ENCODE measurements around the gene SIM2. TPM values are rescaled to one million over a fixed set of nuclear protein-coding genes. Genes with fewer than 3 reads are reported as not detected.

The SIM2 gene
- total RNA-seq, 1 donor from 2014 or later: 0.47 TPM

DNA sequence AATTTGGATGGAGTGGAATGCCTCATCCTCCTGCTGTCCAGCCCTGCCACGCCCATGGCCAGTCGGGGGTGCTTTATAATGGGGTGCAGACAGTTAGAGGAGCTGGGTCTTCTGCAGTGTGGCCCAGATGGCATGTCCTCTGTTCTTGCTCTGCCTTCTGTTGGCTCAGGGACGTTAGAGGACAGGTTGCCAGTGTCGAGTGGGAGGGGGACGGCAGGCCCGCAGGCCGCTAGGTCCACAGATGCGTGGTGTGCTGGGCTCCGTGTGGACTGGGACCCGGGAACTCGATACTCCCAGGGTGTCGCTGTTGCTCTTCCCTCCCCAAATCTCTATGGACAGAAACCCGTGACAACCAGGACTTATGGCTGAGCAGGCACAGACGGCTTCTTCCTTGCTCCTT lies 33.3 kb downstream of the SIM2 start:
- Mint-ChIP-seq H3K27ac (no peak overlapping the region), H3K4me3 (no peak overlapping the region), H3K9me3 (no peaks in the 10 kb centered on the region), H3K4me1 (ENCODE audit: low read depth) (no peaks in the 10 kb centered on the region), H3K36me3 (ENCODE audit: low read depth) (no peaks in the 10 kb centered on the region), H3K27me3 (ENCODE audit: insufficient read depth) (peaks cover 4% of the 10 kb centered on the region)
- DNase-seq (ENCODE audit: low spot score): no peak
- intact Hi-C loops (cut with micrococcal nuclease): no loop called here

DNA sequence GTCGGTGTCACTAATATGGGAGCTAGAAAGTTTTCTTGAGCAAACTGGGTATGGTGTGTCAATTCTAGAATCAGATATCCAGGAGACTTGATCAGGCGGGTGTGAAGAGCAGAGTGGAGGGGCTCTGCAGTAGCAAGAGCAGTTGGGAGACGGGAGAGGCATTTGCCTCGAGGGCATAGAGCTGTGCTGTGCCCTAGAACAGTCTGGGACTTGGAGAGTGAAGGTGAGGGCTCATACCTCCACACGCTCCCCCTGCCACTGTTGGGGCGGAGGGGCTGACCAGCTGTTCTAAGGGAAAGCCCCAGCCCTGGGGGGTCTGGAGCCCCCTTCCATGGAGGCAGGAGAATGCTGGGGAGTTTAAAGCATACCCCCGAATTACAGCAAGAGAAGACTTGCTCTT lies 33.8 kb downstream of the SIM2 start:
- no peak for DNase-seq (ENCODE audit: low spot score)
- no peaks in the 10 kb centered on the region for H3K36me3 Mint-ChIP-seq (ENCODE audit: low read depth)
- H3K27me3 Mint-ChIP-seq (ENCODE audit: insufficient read depth): peaks cover 2% of the 10 kb centered on the region
- intact Hi-C loops (cut with micrococcal nuclease): no loop called here
- H3K4me1 Mint-ChIP-seq (ENCODE audit: low read depth): no peaks in the 10 kb centered on the region
- H3K9me3 Mint-ChIP-seq: no peaks in the 10 kb centered on the region
- no peak overlapping the region for H3K4me3 Mint-ChIP-seq
- no peak overlapping the region for H3K27ac Mint-ChIP-seq

DNA sequence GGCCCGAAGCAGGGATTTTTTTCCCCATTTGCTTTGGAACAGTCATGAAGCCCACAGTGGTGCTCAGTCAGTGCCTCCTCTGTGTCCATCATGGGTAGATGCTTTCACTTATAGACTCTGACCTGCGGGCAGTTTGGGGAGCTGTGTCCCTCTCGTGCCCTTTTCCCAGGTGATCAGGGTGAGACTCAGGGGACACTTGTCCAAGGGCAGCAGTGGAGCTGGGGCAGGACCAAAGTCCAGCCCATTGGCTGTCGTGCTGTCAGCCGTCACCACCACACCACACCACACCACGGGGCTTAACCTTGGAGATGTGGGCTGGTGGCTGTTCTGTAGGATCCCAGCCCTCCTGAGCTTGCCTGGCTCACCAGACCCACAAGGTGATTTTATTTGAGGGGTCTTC lies 34.9 kb downstream of the SIM2 start:
- DNase-seq (ENCODE audit: low spot score): no peak
- intact Hi-C loops (cut with micrococcal nuclease): no loop called here
- Mint-ChIP-seq H3K9me3 (no peaks in the 10 kb centered on the region), H3K4me1 (ENCODE audit: low read depth) (no peaks in the 10 kb centered on the region), H3K27ac (no peak overlapping the region), H3K36me3 (ENCODE audit: low read depth) (no peaks in the 10 kb centered on the region), H3K27me3 (ENCODE audit: insufficient read depth) (peaks cover 2% of the 10 kb centered on the region), H3K4me3 (no peak overlapping the region)

DNA sequence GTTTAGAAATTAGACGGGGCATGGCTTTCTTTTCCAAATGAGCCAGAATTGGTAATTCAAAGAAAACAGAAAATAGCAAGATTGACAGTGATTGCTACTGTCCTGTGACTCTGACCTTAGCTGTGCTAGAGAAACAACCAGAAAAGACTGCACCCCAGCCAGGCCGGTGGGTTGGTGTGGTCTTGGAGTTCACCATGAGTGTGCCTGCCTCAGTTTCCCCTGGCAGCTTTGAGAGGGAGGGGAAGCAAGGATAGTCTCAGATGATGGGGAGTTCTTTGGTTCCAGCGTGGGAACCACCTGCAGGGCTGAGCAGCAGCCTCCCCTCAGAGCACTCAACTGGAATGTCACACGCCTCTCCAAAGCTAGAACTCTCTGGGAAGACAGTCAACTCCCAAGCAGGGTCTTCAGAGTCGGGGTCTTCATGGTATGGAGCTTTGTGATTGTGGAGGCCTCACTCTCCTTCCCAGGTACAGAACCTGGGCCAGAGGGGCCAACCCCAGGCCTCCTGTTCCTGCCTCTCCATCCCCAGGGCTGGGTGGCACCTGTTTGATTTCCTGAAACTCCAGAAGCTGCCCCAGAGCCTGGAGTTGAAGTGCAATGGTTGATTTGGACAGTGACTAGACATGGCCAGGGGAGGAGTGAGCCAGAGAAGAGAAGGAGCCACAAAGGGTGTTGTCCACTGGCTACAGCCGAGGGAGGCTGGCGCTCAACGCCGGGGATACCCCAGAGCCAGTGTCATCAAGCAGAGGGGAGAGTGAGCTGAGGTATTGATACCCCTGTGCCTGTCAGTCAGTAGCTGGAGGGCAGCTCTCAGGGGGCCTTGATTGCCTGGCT lies 35.7 kb downstream of the SIM2 start:
- Mint-ChIP-seq H3K36me3 (ENCODE audit: low read depth) (no peaks in the 10 kb centered on the region), H3K4me3 (no peak overlapping the region), H3K9me3 (no peaks in the 10 kb centered on the region), H3K4me1 (ENCODE audit: low read depth) (no peaks in the 10 kb centered on the region), H3K27ac (no peak overlapping the region), H3K27me3 (ENCODE audit: insufficient read depth) (peaks cover 2% of the 10 kb centered on the region)
- intact Hi-C loops (cut with micrococcal nuclease): no loop called here
- DNase-seq (ENCODE audit: low spot score): no peak

DNA sequence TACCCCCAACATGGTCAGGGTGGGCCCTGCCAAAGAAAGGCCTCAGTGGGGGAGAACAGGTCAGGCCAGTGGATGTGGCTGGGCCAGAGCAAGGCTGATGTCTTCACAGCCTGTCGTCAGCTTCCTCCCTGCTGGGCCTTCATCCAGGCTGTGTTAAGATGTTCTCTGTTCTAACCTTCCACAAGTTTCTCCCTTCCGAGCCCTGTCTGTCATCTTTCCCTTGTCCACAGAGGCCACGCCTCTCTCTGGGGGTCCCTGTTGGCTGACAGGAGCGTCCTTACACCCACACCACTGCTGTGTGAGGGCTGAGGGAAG lies 36.2 kb downstream of the SIM2 start:
- H3K27ac Mint-ChIP-seq: no peak overlapping the region
- DNase-seq (ENCODE audit: low spot score): no peak
- H3K4me3 Mint-ChIP-seq: no peak overlapping the region
- H3K36me3 Mint-ChIP-seq (ENCODE audit: low read depth): no peaks in the 10 kb centered on the region
- intact Hi-C loops (cut with micrococcal nuclease): no loop called here
- H3K4me1 Mint-ChIP-seq (ENCODE audit: low read depth): no peaks in the 10 kb centered on the region
- no peaks in the 10 kb centered on the region for H3K9me3 Mint-ChIP-seq
- peaks cover 2% of the 10 kb centered on the region for H3K27me3 Mint-ChIP-seq (ENCODE audit: insufficient read depth)

DNA sequence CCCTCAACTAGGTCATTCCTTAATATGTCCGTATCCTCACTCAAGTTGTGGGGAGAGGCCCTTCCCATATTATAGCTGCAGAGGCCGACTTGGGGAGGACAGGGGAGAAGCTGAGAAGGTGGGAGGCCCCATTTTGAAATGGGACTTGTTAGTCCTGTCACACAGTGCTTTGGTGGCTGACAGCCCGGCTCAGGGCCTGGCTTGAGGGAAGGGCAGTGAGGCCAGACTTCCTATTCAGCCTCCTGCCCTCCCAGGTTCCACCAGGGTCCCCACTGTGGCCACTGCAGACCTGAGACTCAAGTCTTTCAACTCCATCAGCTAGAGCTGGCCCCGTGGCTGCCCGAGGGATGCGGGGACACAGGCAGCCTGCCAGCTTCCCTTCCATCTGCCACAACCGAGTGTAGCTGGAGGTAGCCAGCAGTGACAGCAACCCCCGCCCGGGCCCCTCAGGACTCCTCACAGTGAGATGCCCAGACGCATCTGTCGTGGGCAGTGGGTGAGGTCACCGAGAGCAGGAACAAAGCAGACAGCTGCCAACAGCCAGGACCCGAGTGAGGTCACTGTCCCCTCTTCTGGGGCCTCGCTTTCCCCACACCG lies 36.9 kb downstream of the SIM2 start:
- Mint-ChIP-seq H3K9me3 (no peaks in the 10 kb centered on the region), H3K4me3 (no peak overlapping the region), H3K4me1 (ENCODE audit: low read depth) (no peaks in the 10 kb centered on the region), H3K36me3 (ENCODE audit: low read depth) (no peaks in the 10 kb centered on the region), H3K27me3 (ENCODE audit: insufficient read depth) (peaks cover 2% of the 10 kb centered on the region), H3K27ac (no peak overlapping the region)
- intact Hi-C loops (cut with micrococcal nuclease): no loop called here
- DNase-seq (ENCODE audit: low spot score): no peak

DNA sequence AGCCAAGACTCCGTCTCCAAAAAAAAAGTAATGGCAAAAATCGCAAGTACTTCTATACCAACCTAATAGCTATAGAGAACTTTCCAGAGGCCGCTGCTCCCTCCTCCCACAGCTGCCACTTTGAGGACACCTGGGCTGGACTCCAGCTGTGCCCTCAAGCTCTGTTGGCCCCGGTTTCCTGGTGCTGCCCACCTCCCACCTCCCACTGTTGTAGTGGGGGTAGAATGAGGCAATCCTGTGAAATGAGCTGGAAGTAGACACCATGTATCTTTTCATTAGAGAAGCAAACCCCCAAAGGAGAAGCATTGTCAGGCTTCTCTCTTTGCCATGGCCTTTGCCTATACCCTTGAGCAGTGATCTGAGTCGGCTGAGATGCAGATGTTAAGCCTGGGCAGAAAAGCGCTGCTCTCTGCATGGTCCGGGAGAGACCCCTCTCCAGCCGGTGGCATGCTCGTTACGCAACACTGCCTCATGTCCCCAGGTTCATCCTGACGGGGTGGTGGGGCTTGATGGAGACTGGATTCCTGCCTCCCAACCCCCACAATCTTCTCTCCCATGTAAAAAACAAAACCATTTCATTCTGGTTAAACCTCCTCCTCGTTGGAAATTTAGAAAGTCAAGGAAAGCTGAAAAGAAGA lies 39.7 kb downstream of the SIM2 start:
- Mint-ChIP-seq H3K4me1 (ENCODE audit: low read depth) (no peaks in the 10 kb centered on the region), H3K27ac (no peak overlapping the region), H3K4me3 (no peak overlapping the region), H3K27me3 (ENCODE audit: insufficient read depth) (peaks cover 6% of the 10 kb centered on the region), H3K36me3 (ENCODE audit: low read depth) (no peaks in the 10 kb centered on the region), H3K9me3 (no peaks in the 10 kb centered on the region)
- intact Hi-C loops (cut with micrococcal nuclease): no loop called here
- DNase-seq (ENCODE audit: low spot score): no peak

DNA sequence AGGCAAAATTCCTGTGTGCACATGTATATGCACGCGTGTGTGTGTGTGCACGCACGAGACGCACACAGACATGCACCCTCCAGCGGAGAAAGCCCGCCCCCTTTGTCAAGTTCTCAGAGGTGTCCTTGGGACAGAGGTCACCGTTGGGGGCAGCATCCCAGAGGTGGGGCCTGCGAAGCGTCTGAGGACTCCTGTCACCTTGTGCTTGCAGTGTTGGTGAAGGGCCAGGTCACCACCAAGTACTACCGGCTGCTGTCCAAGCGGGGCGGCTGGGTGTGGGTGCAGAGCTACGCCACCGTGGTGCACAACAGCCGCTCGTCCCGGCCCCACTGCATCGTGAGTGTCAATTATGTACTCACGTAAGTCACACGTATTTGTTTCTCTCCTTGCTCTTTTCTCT lies 42.6 kb downstream of the SIM2 start:
- Mint-ChIP-seq H3K36me3 (ENCODE audit: low read depth) (no peaks in the 10 kb centered on the region), H3K4me3 (no peak overlapping the region), H3K4me1 (ENCODE audit: low read depth) (peaks cover 3% of the 10 kb centered on the region), H3K27ac (no peak overlapping the region), H3K9me3 (no peaks in the 10 kb centered on the region), H3K27me3 (ENCODE audit: insufficient read depth) (peaks cover 24% of the 10 kb centered on the region)
- DNase-seq (ENCODE audit: low spot score): no peak
- intact Hi-C loops (cut with micrococcal nuclease): no loop called here

DNA sequence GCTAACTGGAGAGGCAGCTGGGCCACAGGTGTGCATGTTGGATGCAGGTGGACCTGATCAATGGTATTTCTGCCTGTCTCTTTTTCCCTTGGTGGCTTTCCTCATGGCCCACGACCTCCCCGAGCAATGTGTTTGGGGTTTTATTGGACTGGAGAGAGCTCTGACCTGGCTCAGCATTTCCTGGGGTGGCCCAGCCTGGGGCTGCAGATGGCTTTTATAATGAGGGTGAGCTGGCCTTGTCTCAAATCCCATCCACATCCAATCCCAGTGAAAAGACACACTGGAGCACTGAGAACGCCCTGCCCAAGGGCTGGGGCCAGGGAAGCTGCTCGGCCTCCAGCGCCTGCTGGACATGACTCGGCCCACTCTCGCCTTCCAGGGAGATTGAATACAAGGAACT lies 44.1 kb downstream of the SIM2 start:
- no peaks in the 10 kb centered on the region for H3K9me3 Mint-ChIP-seq
- peaks cover 32% of the 10 kb centered on the region for H3K27me3 Mint-ChIP-seq (ENCODE audit: insufficient read depth)
- peaks cover 5% of the 10 kb centered on the region for H3K4me1 Mint-ChIP-seq (ENCODE audit: low read depth)

DNA sequence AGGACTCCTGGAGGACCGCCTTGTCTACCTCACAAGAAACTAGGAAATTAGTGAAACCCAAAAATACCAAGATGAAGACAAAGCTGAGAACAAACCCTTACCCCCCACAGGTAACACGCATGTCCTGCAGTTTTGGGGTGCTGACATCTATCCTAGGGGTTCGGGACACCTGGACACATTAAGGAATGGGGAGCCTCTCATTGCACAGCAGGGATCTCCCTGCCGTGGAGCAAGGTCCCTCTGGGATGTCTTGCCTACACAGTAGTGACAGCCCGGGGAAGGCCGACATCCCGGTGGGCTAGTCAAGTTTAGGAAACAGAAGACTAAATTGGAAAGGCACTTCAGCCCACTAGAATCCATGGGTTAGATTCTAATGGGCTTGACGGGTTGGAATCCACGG lies 44.5 kb downstream of the SIM2 start:
- DNase-seq (ENCODE audit: low spot score): no peak
- H3K27me3 Mint-ChIP-seq (ENCODE audit: insufficient read depth): peaks cover 34% of the 10 kb centered on the region
- H3K27ac Mint-ChIP-seq: no peak overlapping the region
- H3K4me1 Mint-ChIP-seq (ENCODE audit: low read depth): peaks cover 7% of the 10 kb centered on the region
- intact Hi-C loops (cut with micrococcal nuclease): no loop called here
- no peaks in the 10 kb centered on the region for H3K36me3 Mint-ChIP-seq (ENCODE audit: low read depth)
- H3K4me3 Mint-ChIP-seq: no peak overlapping the region
- no peaks in the 10 kb centered on the region for H3K9me3 Mint-ChIP-seq

More for the DNA sequence above, 44.1 kb downstream of the SIM2 start:
- H3K4me3 Mint-ChIP-seq: no peak overlapping the region
- H3K27ac Mint-ChIP-seq: no peak overlapping the region
- intact Hi-C loops (cut with micrococcal nuclease): no loop called here
- H3K36me3 Mint-ChIP-seq (ENCODE audit: low read depth): no peaks in the 10 kb centered on the region
- DNase-seq (ENCODE audit: low spot score): no peak

DNA sequence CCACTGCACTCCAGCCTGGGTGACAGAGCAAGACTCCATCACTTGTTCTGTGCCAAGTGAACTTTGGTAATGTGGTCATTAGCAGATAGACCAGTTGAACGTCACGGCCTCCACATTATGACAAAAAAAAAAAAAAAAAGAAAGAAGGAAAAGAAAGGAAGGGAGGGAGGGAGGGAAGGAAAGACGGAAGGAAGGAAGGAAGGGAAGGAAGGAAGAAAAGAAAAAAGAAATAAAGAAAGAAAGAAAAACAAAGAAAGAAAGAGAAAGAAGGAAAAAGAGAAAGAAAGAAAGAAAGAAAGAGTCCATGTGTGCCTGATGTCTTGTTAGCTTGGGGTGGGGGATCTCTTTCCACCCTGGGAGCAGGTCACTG lies 45.3 kb downstream of the SIM2 start:
- Mint-ChIP-seq H3K27ac (no peak overlapping the region), H3K27me3 (ENCODE audit: insufficient read depth) (peaks cover 42% of the 10 kb centered on the region), H3K9me3 (no peaks in the 10 kb centered on the region), H3K36me3 (ENCODE audit: low read depth) (no peaks in the 10 kb centered on the region), H3K4me3 (no peak overlapping the region), H3K4me1 (ENCODE audit: low read depth) (peaks cover 11% of the 10 kb centered on the region)
- no peak for DNase-seq (ENCODE audit: low spot score)
- intact Hi-C loops (cut with micrococcal nuclease): no loop called here

DNA sequence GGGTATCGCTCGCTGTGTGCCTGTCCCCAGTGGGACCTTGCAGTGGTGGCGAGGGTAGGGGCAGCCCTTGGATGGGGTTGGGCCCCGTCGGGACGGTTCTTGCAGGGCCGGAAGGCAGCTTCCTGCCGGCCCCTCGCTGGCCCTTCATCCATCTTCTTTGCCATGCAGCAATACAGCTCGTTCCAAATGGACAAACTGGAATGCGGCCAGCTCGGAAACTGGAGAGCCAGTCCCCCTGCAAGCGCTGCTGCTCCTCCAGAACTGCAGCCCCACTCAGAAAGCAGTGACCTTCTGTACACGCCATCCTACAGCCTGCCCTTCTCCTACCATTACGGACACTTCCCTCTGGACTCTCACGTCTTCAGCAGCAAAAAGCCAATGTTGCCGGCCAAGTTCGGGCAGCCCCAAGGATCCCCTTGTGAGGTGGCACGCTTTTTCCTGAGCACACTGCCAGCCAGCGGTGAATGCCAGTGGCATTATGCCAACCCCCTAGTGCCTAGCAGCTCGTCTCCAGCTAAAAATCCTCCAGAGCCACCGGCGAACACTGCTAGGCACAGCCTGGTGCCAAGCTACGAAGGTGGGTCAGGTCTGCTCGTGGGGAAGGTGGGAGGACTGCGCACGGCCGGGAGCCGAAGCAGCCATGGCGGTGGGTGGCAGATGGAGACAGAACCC lies 45.8 kb downstream of the SIM2 start:
- Mint-ChIP-seq H3K27ac (no peak overlapping the region), H3K4me1 (ENCODE audit: low read depth) (peaks cover 11% of the 10 kb centered on the region), H3K27me3 (ENCODE audit: insufficient read depth) (peaks cover 46% of the 10 kb centered on the region), H3K9me3 (no peaks in the 10 kb centered on the region), H3K36me3 (ENCODE audit: low read depth) (no peaks in the 10 kb centered on the region), H3K4me3 (no peak overlapping the region)
- intact Hi-C loops (cut with micrococcal nuclease): loop anchor here (5.0 kb wide), 2 partner anchors 42 to 183 kb away; no protein-coding TSS in a partner anchor
- no peak for DNase-seq (ENCODE audit: low spot score)

DNA sequence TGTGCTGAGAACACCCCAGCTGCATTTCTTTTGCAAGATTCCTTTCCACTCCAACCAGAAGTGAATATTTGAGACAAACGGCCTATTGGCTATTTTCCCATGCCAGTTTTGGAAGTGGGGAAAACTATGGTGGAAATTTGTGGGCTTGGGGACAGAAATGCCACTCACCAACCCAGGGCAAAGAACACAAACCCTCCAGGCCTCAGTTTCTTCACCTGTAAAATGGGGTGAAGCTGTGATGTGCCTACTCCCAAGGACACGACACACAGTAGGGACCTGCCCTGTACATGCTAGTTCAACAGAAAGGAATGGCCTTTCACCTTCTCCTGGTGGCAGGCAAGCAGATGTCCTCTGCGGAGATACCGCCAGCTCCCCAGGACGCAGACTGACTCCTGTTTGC lies 46.5 kb downstream of the SIM2 start:
- H3K4me1 Mint-ChIP-seq (ENCODE audit: low read depth): peaks cover 11% of the 10 kb centered on the region
- no peak for DNase-seq (ENCODE audit: low spot score)
- intact Hi-C loops (cut with micrococcal nuclease): loop anchor here (5.0 kb wide), 2 partner anchors 43 to 182 kb away; no protein-coding TSS in a partner anchor
- no peaks in the 10 kb centered on the region for H3K9me3 Mint-ChIP-seq
- peaks cover 46% of the 10 kb centered on the region for H3K27me3 Mint-ChIP-seq (ENCODE audit: insufficient read depth)
- no peak overlapping the region for H3K4me3 Mint-ChIP-seq
- no peak overlapping the region for H3K27ac Mint-ChIP-seq
- no peaks in the 10 kb centered on the region for H3K36me3 Mint-ChIP-seq (ENCODE audit: low read depth)
